Ishikawa (cell line): Measurements from ENCODE around the gene WIPF1.

ENCODE experiments used
- CEBPB ChIP-seq: IDR thresholded peaks from 2 replicates; pipeline ENCODE4 v1.6.1; 2012
- CREB1 ChIP-seq: IDR thresholded peaks from 2 replicates; pipeline ENCODE4 v1.6.1; 2012; ENCODE audit warnings: low read depth
- EGR1 ChIP-seq: IDR thresholded peaks from 2 replicates; pipeline ENCODE4 v1.6.1; 2012
- EP300 ChIP-seq: IDR thresholded peaks from 2 replicates; pipeline ENCODE4 v1.6.1; 2012; ENCODE audit warnings: borderline replicate concordance
- FOXM1 ChIP-seq: IDR thresholded peaks from 2 replicates; pipeline ENCODE4 v1.6.1; 2012; ENCODE audit warnings: low read depth, borderline replicate concordance
- NFIC ChIP-seq: IDR thresholded peaks from 2 replicates; pipeline ENCODE4 v1.6.1; 2012
- RAD21 ChIP-seq: IDR thresholded peaks from 2 replicates; pipeline ENCODE4 v1.6.1; 2012; ENCODE audit warnings: low read depth
- TAF1 ChIP-seq: IDR thresholded peaks from 2 replicates; pipeline ENCODE4 v1.6.1; 2012; ENCODE audit warnings: low read depth, mild to moderate bottlenecking
- TCF12 ChIP-seq: IDR thresholded peaks from 2 replicates; pipeline ENCODE4 v1.6.1; 2012; ENCODE audit warnings: low read depth
- TEAD4 ChIP-seq: IDR thresholded peaks from 2 replicates; pipeline ENCODE4 v1.6.1; 2012
- YY1 ChIP-seq: IDR thresholded peaks from 2 replicates; pipeline ENCODE4 v1.6.1; 2012; ENCODE audit warnings: low read depth
- ZBTB7A ChIP-seq: IDR thresholded peaks from 2 replicates; pipeline ENCODE4 v1.6.1; 2012; ENCODE audit warnings: low read depth
- TF ChIP-seq, protein P1 (sequence below): IDR thresholded peaks from 2 replicates; pipeline ENCODE4 v1.6.1; 2012
- TF ChIP-seq, protein P2 (sequence below): IDR thresholded peaks from 2 replicates; pipeline ENCODE4 v1.6.1; 2012; ENCODE audit warnings: low read depth, mild to moderate bottlenecking
- TF ChIP-seq, protein P3 (sequence below): IDR thresholded peaks from 2 replicates; pipeline ENCODE4 v1.6.1; 2012

WIPF1 gene

DNA sequence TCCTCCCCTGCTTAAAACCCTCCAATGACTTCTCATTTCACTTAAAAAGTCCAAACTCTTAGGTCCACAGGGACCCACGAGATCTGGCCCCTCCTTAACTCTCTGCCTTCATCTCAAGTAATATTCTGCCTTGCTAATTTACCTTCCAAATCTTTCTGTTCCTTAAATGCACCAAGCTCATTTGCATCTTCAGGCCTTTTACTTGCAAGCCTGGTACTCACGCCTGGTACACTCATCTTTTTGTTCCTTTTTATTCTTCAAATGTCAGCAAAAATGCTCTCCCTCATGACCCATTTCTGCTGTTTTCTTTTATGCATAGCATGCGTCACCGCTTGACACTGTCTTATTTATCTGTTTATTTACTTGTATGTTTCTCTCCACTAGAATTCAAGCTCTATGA, 2.7 kb upstream of the WIPF1 start:
- TF ChIP-seq TAF1 = no peak
- TF ChIP-seq, protein P1, sequence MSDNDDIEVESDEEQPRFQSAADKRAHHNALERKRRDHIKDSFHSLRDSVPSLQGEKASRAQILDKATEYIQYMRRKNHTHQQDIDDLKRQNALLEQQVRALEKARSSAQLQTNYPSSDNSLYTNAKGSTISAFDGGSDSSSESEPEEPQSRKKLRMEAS = no peak
- TF ChIP-seq, protein P2, sequence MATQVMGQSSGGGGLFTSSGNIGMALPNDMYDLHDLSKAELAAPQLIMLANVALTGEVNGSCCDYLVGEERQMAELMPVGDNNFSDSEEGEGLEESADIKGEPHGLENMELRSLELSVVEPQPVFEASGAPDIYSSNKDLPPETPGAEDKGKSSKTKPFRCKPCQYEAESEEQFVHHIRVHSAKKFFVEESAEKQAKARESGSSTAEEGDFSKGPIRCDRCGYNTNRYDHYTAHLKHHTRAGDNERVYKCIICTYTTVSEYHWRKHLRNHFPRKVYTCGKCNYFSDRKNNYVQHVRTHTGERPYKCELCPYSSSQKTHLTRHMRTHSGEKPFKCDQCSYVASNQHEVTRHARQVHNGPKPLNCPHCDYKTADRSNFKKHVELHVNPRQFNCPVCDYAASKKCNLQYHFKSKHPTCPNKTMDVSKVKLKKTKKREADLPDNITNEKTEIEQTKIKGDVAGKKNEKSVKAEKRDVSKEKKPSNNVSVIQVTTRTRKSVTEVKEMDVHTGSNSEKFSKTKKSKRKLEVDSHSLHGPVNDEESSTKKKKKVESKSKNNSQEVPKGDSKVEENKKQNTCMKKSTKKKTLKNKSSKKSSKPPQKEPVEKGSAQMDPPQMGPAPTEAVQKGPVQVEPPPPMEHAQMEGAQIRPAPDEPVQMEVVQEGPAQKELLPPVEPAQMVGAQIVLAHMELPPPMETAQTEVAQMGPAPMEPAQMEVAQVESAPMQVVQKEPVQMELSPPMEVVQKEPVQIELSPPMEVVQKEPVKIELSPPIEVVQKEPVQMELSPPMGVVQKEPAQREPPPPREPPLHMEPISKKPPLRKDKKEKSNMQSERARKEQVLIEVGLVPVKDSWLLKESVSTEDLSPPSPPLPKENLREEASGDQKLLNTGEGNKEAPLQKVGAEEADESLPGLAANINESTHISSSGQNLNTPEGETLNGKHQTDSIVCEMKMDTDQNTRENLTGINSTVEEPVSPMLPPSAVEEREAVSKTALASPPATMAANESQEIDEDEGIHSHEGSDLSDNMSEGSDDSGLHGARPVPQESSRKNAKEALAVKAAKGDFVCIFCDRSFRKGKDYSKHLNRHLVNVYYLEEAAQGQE = no peak
- TF ChIP-seq NFIC = no peak
- no peak for TF ChIP-seq YY1
- no peak for TF ChIP-seq CEBPB
- no peak for TF ChIP-seq RAD21

DNA sequence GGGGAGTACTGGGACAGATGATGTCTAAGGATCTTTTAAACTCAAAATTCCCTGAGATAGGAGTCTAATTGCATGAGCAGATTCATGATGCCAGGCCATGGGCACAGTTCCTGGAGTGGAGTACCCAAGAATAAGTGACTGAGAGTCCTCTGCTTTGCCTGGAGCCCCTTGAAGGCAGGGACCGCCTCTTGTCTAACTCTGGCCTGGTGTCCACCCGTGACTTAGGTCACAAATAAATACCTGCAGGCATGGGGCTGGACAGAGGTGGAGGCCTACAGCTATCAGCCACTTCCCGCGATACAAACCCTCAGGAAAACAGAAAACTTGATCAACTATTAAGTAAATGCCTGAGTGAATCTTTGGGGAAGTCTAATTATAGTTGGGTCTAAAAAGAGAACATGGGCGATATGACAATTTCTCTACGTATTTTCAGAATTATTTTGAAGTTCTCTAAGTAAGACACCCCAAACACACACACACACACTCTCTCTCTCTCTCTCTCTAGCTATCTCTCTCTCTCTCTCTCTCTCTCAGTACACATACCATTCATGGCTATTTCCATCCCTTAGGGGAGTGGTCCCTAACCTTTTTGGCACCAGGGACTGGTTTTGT, 1.8 kb upstream of the WIPF1 start:
- TF ChIP-seq TAF1 (no peak), CEBPB (no peak), ZBTB7A (no peak), YY1 (no peak), NFIC (no peak)
- TF ChIP-seq, protein P3, sequence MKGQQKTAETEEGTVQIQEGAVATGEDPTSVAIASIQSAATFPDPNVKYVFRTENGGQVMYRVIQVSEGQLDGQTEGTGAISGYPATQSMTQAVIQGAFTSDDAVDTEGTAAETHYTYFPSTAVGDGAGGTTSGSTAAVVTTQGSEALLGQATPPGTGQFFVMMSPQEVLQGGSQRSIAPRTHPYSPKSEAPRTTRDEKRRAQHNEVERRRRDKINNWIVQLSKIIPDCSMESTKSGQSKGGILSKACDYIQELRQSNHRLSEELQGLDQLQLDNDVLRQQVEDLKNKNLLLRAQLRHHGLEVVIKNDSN = no peak
- TF ChIP-seq, protein P2 = no peak
- TF ChIP-seq, protein P1 = no peak

DNA sequence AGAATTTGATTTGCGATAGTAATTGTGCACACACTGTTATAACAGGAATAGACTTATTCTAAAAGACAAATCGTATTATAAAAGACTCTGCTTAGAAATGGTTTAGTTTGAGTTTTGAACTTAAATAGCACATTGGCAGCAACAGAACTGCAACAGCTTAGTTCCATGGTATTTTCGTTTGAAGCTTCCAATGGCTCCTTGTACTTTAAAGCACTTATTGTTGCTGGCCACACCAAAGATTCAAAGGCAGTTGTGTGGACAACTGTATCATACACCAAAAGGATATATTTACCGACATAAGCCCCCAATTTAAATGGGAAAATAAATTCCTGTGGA, 627 bp downstream of the WIPF1 start:
- TF ChIP-seq, protein P1 = no peak
- TF ChIP-seq RAD21 (no peak), FOXM1 (no peak), CEBPB (no peak), CREB1 (no peak), YY1 (no peak), TAF1 (no peak)

DNA sequence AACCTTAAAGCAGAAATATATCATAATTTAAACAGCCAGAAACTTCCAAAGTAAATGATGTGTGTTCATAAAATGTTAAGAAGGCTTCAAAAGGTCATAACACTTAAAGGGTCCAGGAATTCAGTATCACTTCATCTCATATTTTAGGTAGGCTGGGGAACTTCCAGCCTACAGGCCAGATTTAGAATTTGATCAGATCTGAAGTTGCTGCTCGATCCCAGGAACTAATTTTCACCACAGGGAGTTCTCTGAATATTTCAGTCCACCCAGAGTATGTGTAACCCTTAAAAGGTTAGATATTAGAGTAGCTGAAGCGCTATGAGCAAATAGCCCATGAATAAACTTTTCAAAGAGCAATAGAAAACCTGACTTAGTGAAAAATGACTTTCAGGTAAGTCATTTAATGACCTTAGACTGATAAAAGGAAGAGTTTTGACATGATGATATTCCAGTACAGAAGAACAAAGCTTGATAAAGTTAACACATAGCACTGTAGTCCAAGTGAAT, 1.7 kb downstream of the WIPF1 start:
- TF ChIP-seq CREB1 = no peak
- TF ChIP-seq ZBTB7A = no peak
- TF ChIP-seq RAD21 = no peak
- no peak for TF ChIP-seq YY1
- TF ChIP-seq, protein P2 = no peak
- TF ChIP-seq TEAD4 = no peak

DNA sequence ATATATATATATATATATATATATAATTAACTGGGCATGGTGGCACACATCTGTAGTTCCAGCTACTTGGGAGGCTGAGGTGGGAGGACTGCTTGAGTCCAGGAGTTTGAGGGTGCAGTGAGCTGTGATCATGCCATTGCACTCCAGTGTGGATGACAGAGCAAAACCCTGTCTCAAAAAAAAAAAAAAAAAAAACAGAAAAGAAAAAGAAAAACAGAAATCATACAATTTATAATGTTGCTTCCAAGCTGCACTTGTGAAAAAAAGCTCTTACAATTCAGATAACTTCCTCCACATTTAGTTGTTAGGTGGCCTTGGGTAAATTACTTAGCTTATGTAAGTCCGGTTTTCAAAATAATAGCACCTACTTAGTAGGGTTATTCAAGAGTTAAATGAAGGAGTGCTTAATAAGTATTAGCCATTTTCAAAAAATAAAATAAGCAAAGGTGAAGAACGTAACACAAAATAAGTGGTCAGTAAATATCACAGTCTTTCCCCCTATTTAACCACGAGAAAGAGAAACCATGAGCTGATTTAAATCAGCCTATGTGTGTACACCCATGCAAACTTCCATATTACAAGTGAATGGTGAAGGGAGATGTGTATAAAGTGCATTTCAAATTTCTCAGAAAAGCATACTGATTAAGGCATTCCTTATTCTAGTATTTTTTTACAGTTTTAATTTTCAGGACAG, 2.3 kb downstream of the WIPF1 start:
- TF ChIP-seq, protein P3 = no peak
- TF ChIP-seq, protein P2 = no peak
- TF ChIP-seq RAD21 (no peak), TCF12 (no peak), CEBPB (no peak), CREB1 (no peak), EP300 (no peak), ZBTB7A (no peak), NFIC (no peak), YY1 (no peak), TAF1 (no peak), TEAD4 (no peak), FOXM1 (no peak), EGR1 (no peak)
- TF ChIP-seq, protein P1 = no peak
